Measurements from ENCODE around the gene CD247. TPM values are rescaled to one million over a fixed set of nuclear protein-coding genes. Genes with fewer than 3 reads are reported as not detected.

Gene CD247
- total and polyA plus RNA-seq, 10 of the 15 experiments (the other 5 are each of a cell fraction or from before 2014, with no cell fraction given) = 0.10 to 0.77 (median 0.30) TPM

GRCh38 chr1:167452483-167452882, 65.8 kb downstream of the CD247 start (continued):
- no peak for TF ChIP-seq ELK1 (IDR thresholded peaks at IDR 0.05; ENCODE audit: low read depth, low read length)
- TF ChIP-seq E4F1 (IDR thresholded peaks at IDR 0.05; ENCODE audit: borderline replicate concordance, partially characterized antibody) = no peak
- TF ChIP-seq RELB (IDR thresholded peaks at IDR 0.05; ENCODE audit: low read depth) = no peak
- no peak for TF ChIP-seq SRF (IDR thresholded peaks at IDR 0.05; ENCODE audit: low read depth in 2 of 2, low read length in 2 of 2)
- TF ChIP-seq NKRF (conservative IDR thresholded peaks at IDR 0.05) = no peak
- TF ChIP-seq ATF7 (IDR thresholded peaks at IDR 0.05; ENCODE audit: low read depth) = no peak
- no peak for TF ChIP-seq MEF2B (IDR thresholded peaks at IDR 0.05; ENCODE audit: partially characterized antibody, poor library complexity, severe bottlenecking)
- no peak for TF ChIP-seq ASH2L (IDR thresholded peaks at IDR 0.05; ENCODE audit: borderline replicate concordance, low read depth)
- no peak for TF ChIP-seq BMI1 (IDR thresholded peaks at IDR 0.05; ENCODE audit: borderline replicate concordance)
- no peak for TF ChIP-seq ZNF207 (IDR thresholded peaks at IDR 0.05; ENCODE audit: borderline replicate concordance)
- TF ChIP-seq FOS (IDR thresholded peaks at IDR 0.05; ENCODE audit: borderline replicate concordance, extremely low read depth, insufficient read length) = no peak
- no peak for TF ChIP-seq ZNF622 (IDR thresholded peaks at IDR 0.05)
